ENCODE results near the gene UBE2G2.

UBE2G2 gene, protein sequence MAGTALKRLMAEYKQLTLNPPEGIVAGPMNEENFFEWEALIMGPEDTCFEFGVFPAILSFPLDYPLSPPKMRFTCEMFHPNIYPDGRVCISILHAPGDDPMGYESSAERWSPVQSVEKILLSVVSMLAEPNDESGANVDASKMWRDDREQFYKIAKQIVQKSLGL

GRCh38 chr21:44801468-44802395 lies at the start of gene UBE2G2:
TSS of gene UBE2G2 (minus strand) at chr21:44801820. CDS start at chr21:44801748, 72 bp downstream.
- CTCF ChIA-PET: interaction anchor here (0.6 to 4.2 kb wide), 22 partner anchors 8 to 1172 kb away, joined by 3 to 26 read pairs (median 4); partner anchors contain the start of gene SUMO3
- POLR2A ChIA-PET: interaction anchor here (0.6 to 1.0 kb wide), 2 partner anchors 8 to 1833 kb away, joined by 3 to 9 read pairs; no protein-coding TSS in a partner anchor
- TF ChIP-seq, protein P1, sequence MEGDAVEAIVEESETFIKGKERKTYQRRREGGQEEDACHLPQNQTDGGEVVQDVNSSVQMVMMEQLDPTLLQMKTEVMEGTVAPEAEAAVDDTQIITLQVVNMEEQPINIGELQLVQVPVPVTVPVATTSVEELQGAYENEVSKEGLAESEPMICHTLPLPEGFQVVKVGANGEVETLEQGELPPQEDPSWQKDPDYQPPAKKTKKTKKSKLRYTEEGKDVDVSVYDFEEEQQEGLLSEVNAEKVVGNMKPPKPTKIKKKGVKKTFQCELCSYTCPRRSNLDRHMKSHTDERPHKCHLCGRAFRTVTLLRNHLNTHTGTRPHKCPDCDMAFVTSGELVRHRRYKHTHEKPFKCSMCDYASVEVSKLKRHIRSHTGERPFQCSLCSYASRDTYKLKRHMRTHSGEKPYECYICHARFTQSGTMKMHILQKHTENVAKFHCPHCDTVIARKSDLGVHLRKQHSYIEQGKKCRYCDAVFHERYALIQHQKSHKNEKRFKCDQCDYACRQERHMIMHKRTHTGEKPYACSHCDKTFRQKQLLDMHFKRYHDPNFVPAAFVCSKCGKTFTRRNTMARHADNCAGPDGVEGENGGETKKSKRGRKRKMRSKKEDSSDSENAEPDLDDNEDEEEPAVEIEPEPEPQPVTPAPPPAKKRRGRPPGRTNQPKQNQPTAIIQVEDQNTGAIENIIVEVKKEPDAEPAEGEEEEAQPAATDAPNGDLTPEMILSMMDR (IDR thresholded peaks at IDR 0.05; ENCODE audit: control extremely low read depth, extremely low read depth, low read depth, missing control alignments): no peak
- DNase-seq (ENCODE audit: extremely low spot score): peak; percentile 97

DNA sequence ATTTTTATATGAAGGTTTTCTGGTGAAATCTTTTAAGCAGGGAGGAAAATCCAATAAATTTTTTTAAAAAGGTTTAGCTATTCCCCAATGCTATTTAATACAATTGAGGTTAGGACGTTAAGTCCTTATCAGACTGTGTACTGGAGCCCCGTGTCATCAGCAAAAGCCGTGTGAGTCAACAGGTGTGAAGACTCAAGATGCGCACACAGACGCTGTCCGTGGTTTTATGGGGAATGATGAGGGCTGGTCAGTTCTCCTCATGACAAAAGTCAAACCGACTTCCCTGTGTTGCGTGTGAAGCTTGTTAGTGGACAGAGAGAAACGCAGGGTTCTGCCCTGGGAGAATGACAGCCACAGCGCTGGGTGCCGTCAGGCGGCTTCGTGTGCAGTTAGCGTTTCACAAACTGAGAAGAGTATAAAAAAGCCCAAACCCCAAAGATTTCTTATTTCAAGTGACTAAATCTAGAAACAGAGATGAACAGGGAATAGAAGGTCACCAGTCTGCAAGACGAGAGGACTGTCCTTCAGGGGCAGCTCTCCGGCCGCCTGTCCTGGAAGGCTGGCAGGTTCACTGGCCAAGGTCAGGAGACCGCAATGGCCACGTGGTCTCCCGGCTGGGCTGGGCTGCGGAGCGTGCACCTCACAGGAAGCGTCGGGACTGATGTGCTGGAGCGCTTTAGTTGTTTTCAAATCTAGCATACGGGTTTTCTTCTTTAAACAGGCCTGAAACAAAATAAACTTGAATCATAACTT lies 49.5 kb upstream of the UBE2G2 start:
- DNase-seq (ENCODE audit: extremely low spot score): no peak
- ChIA-PET CTCF (no interaction called here), POLR2A (no interaction called here)
- TF ChIP-seq, protein P1 (IDR thresholded peaks at IDR 0.05; ENCODE audit: control extremely low read depth, extremely low read depth, low read depth, missing control alignments): no peak

DNA sequence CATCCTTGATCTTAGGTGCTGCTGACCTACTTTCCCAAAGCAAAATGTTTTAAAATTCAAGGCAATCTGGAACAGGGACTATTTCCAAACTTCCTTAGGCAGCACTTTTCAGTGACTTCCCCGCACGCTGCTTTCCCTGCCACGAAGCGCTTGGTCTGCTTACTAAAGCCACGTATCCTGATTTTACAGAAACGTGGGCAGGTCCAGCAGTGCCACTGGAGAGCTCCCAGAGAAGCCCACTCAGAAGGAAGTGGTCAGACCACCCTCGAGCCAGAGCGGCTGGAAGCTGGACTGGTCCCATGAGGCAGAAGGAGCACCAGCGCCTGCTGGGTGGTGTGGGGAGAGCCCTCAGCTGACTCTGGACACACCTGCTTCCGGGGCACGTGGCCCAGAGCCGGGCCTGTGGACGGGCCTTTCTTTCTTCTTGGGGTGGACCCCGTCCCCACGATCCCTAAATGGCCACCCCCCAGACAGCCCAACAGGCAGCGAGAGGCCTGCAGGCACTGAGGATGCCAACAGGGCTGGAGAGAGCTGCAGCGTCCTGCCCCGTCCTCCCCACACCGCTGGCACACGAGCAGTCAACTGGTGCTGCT lies 48.7 kb upstream of the UBE2G2 start:
- ChIA-PET CTCF (no interaction called here), POLR2A (no interaction called here)
- TF ChIP-seq, protein P1 (IDR thresholded peaks at IDR 0.05; ENCODE audit: control extremely low read depth, extremely low read depth, low read depth, missing control alignments): no peak
- DNase-seq (ENCODE audit: extremely low spot score): no peak

DNA sequence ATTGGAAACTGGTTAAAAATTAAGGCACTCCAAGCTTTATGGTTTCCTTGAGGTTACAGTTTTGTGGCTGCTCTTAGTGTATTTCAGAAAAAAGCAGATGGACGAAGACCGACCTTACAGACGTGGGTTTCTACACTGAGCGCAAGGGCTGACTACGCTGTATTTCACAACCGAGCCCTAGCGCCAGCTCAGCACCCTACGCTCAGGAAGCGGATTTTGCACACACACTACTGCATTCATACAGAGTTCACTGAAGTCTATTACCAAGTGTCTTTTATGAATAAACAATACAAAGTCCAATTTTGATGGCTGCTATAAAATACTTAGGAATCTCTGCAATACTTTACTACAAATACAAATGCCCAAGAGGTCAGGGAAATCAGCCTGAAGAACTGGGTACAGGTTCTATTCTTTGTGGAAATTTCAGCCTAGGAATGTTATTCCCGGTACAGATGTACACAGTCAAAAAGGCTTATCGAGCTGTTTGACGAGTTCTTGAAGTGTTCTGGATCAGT lies 48.1 kb upstream of the UBE2G2 start:
- ChIA-PET CTCF (no interaction called here), POLR2A (no interaction called here)
- DNase-seq (ENCODE audit: extremely low spot score): no peak
- TF ChIP-seq, protein P1 (IDR thresholded peaks at IDR 0.05; ENCODE audit: control extremely low read depth, extremely low read depth, low read depth, missing control alignments): no peak

GRCh38 chr21:44848821-44849521 lies 47.4 kb upstream of the UBE2G2 start:
- ChIA-PET CTCF (no interaction called here), POLR2A (no interaction called here)
- no peak for DNase-seq (ENCODE audit: extremely low spot score)
- TF ChIP-seq, protein P1 (IDR thresholded peaks at IDR 0.05; ENCODE audit: control extremely low read depth, extremely low read depth, low read depth, missing control alignments): no peak

All from GM10248 (cell line).